Pulmonary artery endothelial cell (primary cell): ENCODE results near the gene RBM26. TPM values are rescaled to one million over a fixed set of nuclear protein-coding genes. Genes with fewer than 3 reads are reported as not detected.
"Not testable (repeated sequence)": the region's sequence is repeated elsewhere in the genome, so short reads cannot be mapped to it uniquely, and the experiment has no call there.

Source experiments
- DNase-seq: peaks from one replicate; pipeline ENCODE4 v3.0.0-alpha.2; 2011; ENCODE audit warnings: low read depth, low spot score
- total RNA-seq: library from RNA; depleted of rRNA; stranded (reverse); fragments of >200 nt; gene quantifications from 2 replicates; pipeline ENCODE4 v1.2.3, GENCODE V29; 2014

RBM26 gene
- total RNA-seq, 1 donor from 2014 or later = 16.2 TPM

GRCh38 chr13:79385694-79386093, 20.4 kb downstream of the RBM26 start:
- DNase-seq = no peak

GRCh38 chr13:79384022-79384610, 21.9 kb downstream of the RBM26 start:
- no peak for DNase-seq

- DNase-seq = no peak
Observed at GRCh38 chr13:79382545-79383275, 23.3 kb downstream of the RBM26 start.

- no peak for DNase-seq
Observed at GRCh38 chr13:79380997-79381396, 25.1 kb downstream of the RBM26 start.

- DNase-seq = no peak
Observed at GRCh38 chr13:79379274-79379673, 26.8 kb downstream of the RBM26 start.

- DNase-seq = no peak
Observed at GRCh38 chr13:79376843-79377242, 29.2 kb downstream of the RBM26 start.

- no peak for DNase-seq
Observed at GRCh38 chr13:79374578-79374977, 31.5 kb downstream of the RBM26 start.

GRCh38 chr13:79373916-79374315, 32.1 kb downstream of the RBM26 start:
- no peak for DNase-seq

GRCh38 chr13:79369226-79369625, 36.8 kb downstream of the RBM26 start:
- DNase-seq = no peak

GRCh38 chr13:79365981-79366380, 40.1 kb downstream of the RBM26 start:
- no peak for DNase-seq

- no peak for DNase-seq
Observed at GRCh38 chr13:79361299-79361698, 44.8 kb downstream of the RBM26 start.

GRCh38 chr13:79360095-79360494, 46.0 kb downstream of the RBM26 start:
- DNase-seq = no peak

- no peak for DNase-seq
Observed at GRCh38 chr13:79359064-79359463, 47.0 kb downstream of the RBM26 start.

GRCh38 chr13:79354285-79354684, 51.8 kb downstream of the RBM26 start:
- DNase-seq = no peak

GRCh38 chr13:79353693-79354092, 52.4 kb downstream of the RBM26 start:
- DNase-seq = peak; percentile 49

GRCh38 chr13:79352107-79352506, 53.9 kb downstream of the RBM26 start:
- DNase-seq = no peak

GRCh38 chr13:79349608-79350007, 56.4 kb downstream of the RBM26 start:
- not testable (repeated sequence) for DNase-seq

GRCh38 chr13:79349011-79349410, 57.0 kb downstream of the RBM26 start:
- DNase-seq = no peak

- DNase-seq = no peak
Observed at GRCh38 chr13:79346300-79346914, 59.6 kb downstream of the RBM26 start.

- DNase-seq = no peak
Observed at GRCh38 chr13:79341202-79341601, 64.9 kb downstream of the RBM26 start.

GRCh38 chr13:79340490-79340889, 65.6 kb downstream of the RBM26 start:
- no peak for DNase-seq

- no peak for DNase-seq
Observed at GRCh38 chr13:79338343-79338742, 67.7 kb downstream of the RBM26 start.

- no peak for DNase-seq
Observed at GRCh38 chr13:79336966-79337365, 69.1 kb downstream of the RBM26 start.
